GM10266 (cell line): ENCODE measurements around the gene ATP1A4.
A peak's percentile ranks its signal among the peaks of the same experiment; 100 is the strongest.

Experiments used
- DNase-seq: peaks from one replicate; pipeline ENCODE4 v3.0.0; 2012; ENCODE audit errors: extremely low spot score
- CTCF ChIP-seq: IDR thresholded peaks from 2 replicates; pipeline ENCODE4 v1.5.1; 2012; ENCODE audit warnings: mild to moderate bottlenecking, low read depth; ENCODE audit not compliant: control insufficient read depth, insufficient read depth; ENCODE audit errors: missing control alignments

ATP1A4 gene

GRCh38 chr1:160157174-160157573, 5.8 kb downstream of the ATP1A4 start:
- DNase-seq: no peak
- TF ChIP-seq CTCF: no peak

- TF ChIP-seq CTCF: no peak
- no peak for DNase-seq
These were observed 6.6 kb downstream of the ATP1A4 start for GRCh38 chr1:160158031-160158430.

GRCh38 chr1:160158534-160158933, 7.1 kb downstream of the ATP1A4 start:
- no peak for DNase-seq
- TF ChIP-seq CTCF: no peak

GRCh38 chr1:160159846-160160245, 8.4 kb downstream of the ATP1A4 start:
- TF ChIP-seq CTCF: no peak
- DNase-seq: no peak

- peak; percentile 59 for TF ChIP-seq CTCF
- peak; percentile 40 for DNase-seq
These were observed 10.7 kb downstream of the ATP1A4 start for GRCh38 chr1:160161965-160162705.

GRCh38 chr1:160162931-160163330, 11.5 kb downstream of the ATP1A4 start:
- no peak for DNase-seq
- TF ChIP-seq CTCF: no peak

GRCh38 chr1:160163615-160164014, 12.2 kb downstream of the ATP1A4 start:
- TF ChIP-seq CTCF: no peak
- DNase-seq: no peak
